ENCODE measurements around the gene DCANP1.
A peak's percentile ranks its signal among the peaks of the same experiment; 100 is the strongest.

DCANP1 gene

GRCh38 chr5:135439231-135440205 is 7.6 kb downstream of the DCANP1 start:
- no peak for DNase-seq

- no peak for DNase-seq
These were observed 8.4 kb downstream of the DCANP1 start for GRCh38 chr5:135438636-135439221.

GRCh38 chr5:135437796-135438560 is 9.2 kb downstream of the DCANP1 start:
- DNase-seq, result peak; percentile 28

- peak; percentile 61 for DNase-seq
These were observed 9.7 kb downstream of the DCANP1 start for GRCh38 chr5:135437422-135437795.

GRCh38 chr5:135436951-135437418 is 10.2 kb downstream of the DCANP1 start:
- DNase-seq, result no peak

- DNase-seq, result no peak
These were observed 11.4 kb downstream of the DCANP1 start for GRCh38 chr5:135435467-135436330.

GRCh38 chr5:135434591-135435466 is 12.3 kb downstream of the DCANP1 start:
- DNase-seq, result no peak

GRCh38 chr5:135433681-135434426 is 13.3 kb downstream of the DCANP1 start:
- DNase-seq, result peak; percentile 28

GRCh38 chr5:135432113-135432512 is 15.0 kb downstream of the DCANP1 start:
- DNase-seq, result no peak

GRCh38 chr5:135430135-135430437 is 17.1 kb downstream of the DCANP1 start:
- no peak for DNase-seq

GRCh38 chr5:135429301-135430134 is 17.6 kb downstream of the DCANP1 start:
- DNase-seq, result no peak

- DNase-seq, result no peak
These were observed 18.6 kb downstream of the DCANP1 start for GRCh38 chr5:135428586-135428985.

GRCh38 chr5:135426102-135427082 is 20.8 kb downstream of the DCANP1 start:
- DNase-seq, result no peak

- no peak for DNase-seq
These were observed 21.5 kb downstream of the DCANP1 start for GRCh38 chr5:135425641-135426040.

GRCh38 chr5:135423846-135424168 is 23.3 kb downstream of the DCANP1 start:
- no peak for DNase-seq

GRCh38 chr5:135423146-135423845 is 23.9 kb downstream of the DCANP1 start:
- no peak for DNase-seq

- no peak for DNase-seq
These were observed 24.7 kb downstream of the DCANP1 start for GRCh38 chr5:135422419-135422818.

- no peak for DNase-seq
These were observed 30.1 kb downstream of the DCANP1 start for GRCh38 chr5:135417083-135417482.
